B cell (primary cell): ENCODE measurements around the gene LRRC25.

ENCODE experiments used
- CTCF ChIP-seq: fragments of 200-600 bp; IDR thresholded peaks from one replicate; pipeline ENCODE4 v1.8.0; 2022; ENCODE audit warnings: antibody characterized with exemption, mild to moderate bottlenecking
- EZH2 ChIP-seq: IDR thresholded peaks from 2 replicates; pipeline ENCODE4 v1.6.1; 2012; ENCODE audit warnings: borderline replicate concordance, low read depth, mild to moderate bottlenecking, moderate library complexity, low read length; ENCODE audit not compliant: insufficient read depth, poor library complexity, severe bottlenecking

GRCh38 chr19:18389726-18390064 is 7.7 kb downstream of the LRRC25 start:
- TF ChIP-seq CTCF = no peak
- no peak for TF ChIP-seq EZH2
